NCI-H146 treated with DMSO at 0.1 percent for 48 hours (cell line): ENCODE results near the gene UBXN1.

Experiments
- DNase-seq: peaks from one replicate; lab custom pipeline; 2025; ENCODE audit not compliant: unreplicated experiment; lab: John Stamatoyannopoulos, UW

The UBXN1 gene

GRCh38 chr11:62678770-62679696 is at the start of gene UBXN1:
UBXN1 (minus strand) TSS chr11:62679073; CDS start chr11:62678923, 150 bp downstream.
- peak; percentile 81 for DNase-seq

- DNase-seq = peak; percentile 82
Observed at GRCh38 chr11:62728171-62728988, 49.5 kb upstream of the UBXN1 start, which contains the start of gene TTC9C. TTC9C (plus strand) TSS chr11:62728486; CDS start chr11:62728849, 363 bp downstream.

- DNase-seq = peak; percentile 93
Observed at GRCh38 chr11:62727872-62728170, 48.9 kb upstream of the UBXN1 start.

- peak; percentile 95 for DNase-seq
Observed at GRCh38 chr11:62727165-62727871, 48.4 kb upstream of the UBXN1 start, which contains the start of gene HNRNPUL2. HNRNPUL2 (minus strand) TSS chr11:62727457; CDS start chr11:62727156, 301 bp downstream.

- DNase-seq = no peak
Observed at GRCh38 chr11:62726915-62727164, 48.0 kb upstream of the UBXN1 start.

- no peak for DNase-seq
Observed at GRCh38 chr11:62726156-62726914, 47.5 kb upstream of the UBXN1 start.

- DNase-seq = peak; percentile 17
Observed at GRCh38 chr11:62725646-62726045, 46.8 kb upstream of the UBXN1 start.

- no peak for DNase-seq
Observed at GRCh38 chr11:62724171-62724570, 45.3 kb upstream of the UBXN1 start.

- DNase-seq = no peak
Observed at GRCh38 chr11:62721994-62722393, 43.1 kb upstream of the UBXN1 start.

GRCh38 chr11:62719302-62719978 is 40.6 kb upstream of the UBXN1 start:
- DNase-seq = no peak

- no peak for DNase-seq
Observed at GRCh38 chr11:62716816-62717215, 37.9 kb upstream of the UBXN1 start.

- no peak for DNase-seq
Observed at GRCh38 chr11:62716206-62716605, 37.3 kb upstream of the UBXN1 start.

- no peak for DNase-seq
Observed at GRCh38 chr11:62715150-62716130, 36.6 kb upstream of the UBXN1 start.

- no peak for DNase-seq
Observed at GRCh38 chr11:62713343-62713742, 34.5 kb upstream of the UBXN1 start.

GRCh38 chr11:62712861-62713260 is 34.0 kb upstream of the UBXN1 start:
- DNase-seq = no peak

GRCh38 chr11:62712276-62712812 is 33.5 kb upstream of the UBXN1 start:
- no peak for DNase-seq

GRCh38 chr11:62710001-62710345 is 31.1 kb upstream of the UBXN1 start:
- DNase-seq = no peak

- peak; percentile 97 for DNase-seq
Observed at GRCh38 chr11:62709247-62710000, 30.6 kb upstream of the UBXN1 start.
